GM19193 (cell line): ENCODE results near the gene MVP.
A peak's percentile ranks its signal among the peaks of the same experiment; 100 is the strongest.

Experiments
- POLR2A ChIP-seq: IDR thresholded peaks from 4 replicates; pipeline ENCODE4 v1.6.1; 2011; ENCODE audit not compliant: insufficient read depth, insufficient read length; ENCODE audit errors: extremely low read depth

MVP gene

DNA sequence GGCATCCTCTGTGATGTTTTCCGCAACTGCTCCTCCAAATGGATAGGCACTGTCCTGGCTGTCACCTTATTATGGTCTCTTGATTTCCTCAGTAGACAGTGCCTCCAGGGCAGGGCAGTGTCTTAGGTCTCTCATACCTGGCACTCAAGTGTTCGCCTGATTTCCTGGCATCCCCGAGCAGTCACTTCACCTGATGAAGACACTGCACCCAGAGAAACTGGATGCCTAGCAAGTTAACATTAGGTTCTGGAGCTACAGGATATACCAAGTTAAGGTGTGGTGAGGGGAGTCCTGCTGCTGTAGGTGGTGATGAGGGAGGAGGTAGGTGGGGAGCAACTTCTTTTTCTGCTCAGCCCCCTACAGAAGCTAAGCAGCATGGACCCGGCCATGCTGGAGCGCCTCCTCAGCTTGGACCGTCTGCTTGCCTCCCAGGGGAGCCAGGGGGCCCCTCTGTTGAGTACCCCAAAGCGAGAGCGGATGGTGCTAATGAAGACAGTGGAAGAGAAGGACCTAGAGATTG, 17.8 kb upstream of the MVP start:
- no peak for TF ChIP-seq POLR2A

DNA sequence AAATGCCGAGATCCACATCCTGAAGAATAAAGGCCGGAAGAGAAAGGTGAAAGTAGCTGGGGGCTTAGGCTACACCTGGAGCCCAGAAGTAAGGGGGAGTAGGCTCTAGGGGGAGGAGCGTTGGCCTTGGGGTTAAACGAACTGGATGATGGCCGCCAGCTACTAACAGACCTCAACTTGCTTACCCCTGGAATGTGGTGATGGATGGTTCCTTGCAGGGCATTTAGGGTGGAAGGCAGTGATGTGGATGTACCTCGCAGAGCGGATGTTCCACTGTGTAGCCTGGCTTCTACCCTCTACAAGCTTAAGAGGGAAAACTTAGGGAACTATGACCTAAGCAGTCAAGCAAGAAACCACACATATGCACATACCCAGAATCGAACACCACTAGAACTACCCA, 16.2 kb upstream of the MVP start:
- TF ChIP-seq POLR2A = no peak

DNA sequence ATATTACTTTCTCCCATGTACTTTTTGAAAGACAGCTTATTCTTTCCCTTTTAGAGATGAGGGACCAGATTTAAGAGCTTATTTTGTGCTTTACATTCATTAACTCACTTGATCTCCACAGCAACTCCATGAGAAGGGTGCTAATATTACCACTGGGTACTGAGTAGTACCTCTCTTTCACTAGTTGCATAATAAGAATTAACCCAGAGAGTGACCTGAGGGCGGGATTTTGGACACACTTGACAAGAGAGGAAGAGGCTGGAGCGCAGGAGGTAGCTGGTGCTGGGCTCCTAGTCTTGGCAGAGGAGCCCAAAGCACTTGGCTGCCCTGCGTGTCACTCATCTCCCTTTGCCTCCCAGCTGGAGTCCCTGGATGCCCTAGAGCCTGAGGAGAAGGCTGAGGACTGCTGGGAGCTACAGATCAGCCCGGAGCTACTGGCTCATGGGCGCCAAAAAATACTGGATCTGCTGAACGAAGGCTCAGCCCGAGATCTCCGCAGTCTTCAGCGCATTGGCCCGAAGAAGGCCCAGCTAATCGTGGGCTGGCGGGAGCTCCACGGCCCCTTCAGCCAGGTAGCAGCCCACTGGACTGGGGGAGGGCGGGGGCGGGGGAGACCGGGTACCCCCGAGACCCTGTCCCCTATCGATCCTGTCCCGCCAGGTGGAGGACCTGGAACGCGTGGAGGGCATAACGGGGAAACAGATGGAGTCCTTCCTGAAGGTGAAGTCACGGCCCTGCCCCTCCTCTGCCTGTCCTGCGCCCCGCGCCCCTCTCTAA, 15.6 kb upstream of the MVP start:
- no peak for TF ChIP-seq POLR2A

DNA sequence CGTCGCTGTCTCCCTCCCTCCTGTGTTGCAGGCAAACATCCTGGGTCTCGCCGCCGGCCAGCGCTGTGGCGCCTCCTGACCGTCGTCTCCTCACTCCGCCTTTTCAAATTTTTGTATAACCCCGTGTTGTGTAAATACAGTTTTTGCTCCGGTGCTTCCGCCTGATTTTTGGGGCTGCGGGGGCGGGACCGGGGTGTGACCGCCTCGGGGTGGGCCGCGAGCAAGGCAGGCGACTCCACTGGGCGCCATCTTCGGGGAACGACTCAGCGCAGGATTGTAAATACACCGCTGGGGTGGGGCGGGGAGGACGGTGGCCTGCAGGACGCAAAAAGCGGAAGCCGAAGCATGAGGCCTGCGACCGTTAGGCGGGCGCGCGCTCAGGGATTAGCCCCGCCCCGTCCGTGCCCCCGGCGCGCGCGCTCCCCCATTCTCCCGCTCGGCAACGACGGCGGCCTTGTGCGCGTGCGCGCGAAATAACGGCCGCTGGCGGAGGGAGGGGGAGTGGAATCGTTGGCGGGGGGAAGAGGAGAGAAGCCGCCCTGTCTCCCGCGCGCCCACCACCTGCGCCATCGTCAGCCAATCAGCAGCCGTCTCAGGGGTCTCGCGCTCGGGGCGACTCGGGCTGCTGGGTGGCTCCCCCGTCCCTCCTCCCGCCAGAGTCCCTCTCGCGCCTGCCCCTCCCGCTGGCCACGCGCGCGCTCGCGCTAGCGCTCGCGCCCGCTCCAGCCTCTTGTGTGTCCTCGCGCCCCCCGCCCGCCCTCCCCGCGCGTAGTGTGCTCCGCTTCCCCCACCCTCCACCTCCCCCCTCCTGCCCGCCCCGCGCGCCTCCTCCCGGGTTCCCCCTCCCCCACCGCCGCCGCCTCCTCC, 14.8 kb upstream of the MVP start:
- peak; percentile 84 for TF ChIP-seq POLR2A

DNA sequence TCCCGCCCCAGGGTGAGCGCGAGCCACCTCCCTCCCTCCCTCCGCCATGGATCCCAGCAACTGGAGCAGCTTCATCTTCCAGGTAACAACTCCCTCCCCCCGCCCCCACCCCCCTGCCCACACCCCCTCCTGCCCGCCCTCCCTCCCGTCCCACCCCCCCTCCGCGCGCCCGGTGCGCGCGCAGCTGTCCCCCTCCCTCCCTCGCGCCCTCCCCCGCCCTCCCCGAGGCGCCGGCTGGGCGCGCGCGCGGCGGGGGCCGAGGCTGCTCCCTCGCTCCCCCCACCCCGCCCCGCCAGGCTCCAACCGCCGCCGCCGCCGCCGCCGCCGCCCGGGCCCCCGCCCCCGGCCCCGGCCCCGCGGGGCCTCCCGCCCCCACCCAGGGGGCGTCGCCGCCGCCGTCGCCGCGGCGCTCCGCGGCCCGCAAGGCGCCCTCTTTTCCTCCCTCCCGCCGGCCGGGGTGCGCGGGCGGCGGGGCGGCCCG, 14.1 kb upstream of the MVP start, which contains the start of gene MAZ:
Gene MAZ (plus strand): TSS at position 431 of the 481 bp plus-strand sequence. CDS start 173 bp downstream, outside the sequence.
- TF ChIP-seq POLR2A = no peak

DNA sequence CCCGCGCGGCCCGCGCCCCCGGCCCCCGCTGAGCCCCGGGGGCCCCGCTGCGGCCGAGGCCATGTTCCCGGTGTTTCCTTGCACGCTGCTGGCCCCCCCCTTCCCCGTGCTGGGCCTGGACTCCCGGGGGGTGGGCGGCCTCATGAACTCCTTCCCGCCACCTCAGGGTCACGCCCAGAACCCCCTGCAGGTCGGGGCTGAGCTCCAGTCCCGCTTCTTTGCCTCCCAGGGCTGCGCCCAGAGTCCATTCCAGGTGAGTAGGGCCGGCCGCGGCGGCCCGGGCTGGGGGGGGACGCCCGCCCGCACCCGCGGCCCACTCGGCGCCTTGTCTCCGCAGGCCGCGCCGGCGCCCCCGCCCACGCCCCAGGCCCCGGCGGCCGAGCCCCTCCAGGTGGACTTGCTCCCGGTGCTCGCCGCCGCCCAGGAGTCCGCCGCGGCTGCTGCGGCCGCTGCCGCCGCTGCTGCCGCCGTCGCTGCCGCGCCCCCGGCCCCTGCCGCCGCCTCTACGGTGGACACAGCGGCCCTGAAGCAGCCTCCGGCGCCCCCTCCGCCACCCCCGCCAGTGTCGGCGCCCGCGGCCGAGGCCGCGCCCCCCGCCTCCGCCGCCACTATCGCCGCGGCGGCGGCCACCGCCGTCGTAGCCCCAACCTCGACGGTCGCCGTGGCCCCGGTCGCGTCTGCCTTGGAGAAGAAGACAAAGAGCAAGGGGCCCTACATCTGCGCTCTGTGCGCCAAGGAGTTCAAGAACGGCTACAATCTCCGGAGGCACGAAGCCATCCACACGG, 13.4 kb upstream of the MVP start:
- TF ChIP-seq POLR2A = peak; percentile 53

DNA sequence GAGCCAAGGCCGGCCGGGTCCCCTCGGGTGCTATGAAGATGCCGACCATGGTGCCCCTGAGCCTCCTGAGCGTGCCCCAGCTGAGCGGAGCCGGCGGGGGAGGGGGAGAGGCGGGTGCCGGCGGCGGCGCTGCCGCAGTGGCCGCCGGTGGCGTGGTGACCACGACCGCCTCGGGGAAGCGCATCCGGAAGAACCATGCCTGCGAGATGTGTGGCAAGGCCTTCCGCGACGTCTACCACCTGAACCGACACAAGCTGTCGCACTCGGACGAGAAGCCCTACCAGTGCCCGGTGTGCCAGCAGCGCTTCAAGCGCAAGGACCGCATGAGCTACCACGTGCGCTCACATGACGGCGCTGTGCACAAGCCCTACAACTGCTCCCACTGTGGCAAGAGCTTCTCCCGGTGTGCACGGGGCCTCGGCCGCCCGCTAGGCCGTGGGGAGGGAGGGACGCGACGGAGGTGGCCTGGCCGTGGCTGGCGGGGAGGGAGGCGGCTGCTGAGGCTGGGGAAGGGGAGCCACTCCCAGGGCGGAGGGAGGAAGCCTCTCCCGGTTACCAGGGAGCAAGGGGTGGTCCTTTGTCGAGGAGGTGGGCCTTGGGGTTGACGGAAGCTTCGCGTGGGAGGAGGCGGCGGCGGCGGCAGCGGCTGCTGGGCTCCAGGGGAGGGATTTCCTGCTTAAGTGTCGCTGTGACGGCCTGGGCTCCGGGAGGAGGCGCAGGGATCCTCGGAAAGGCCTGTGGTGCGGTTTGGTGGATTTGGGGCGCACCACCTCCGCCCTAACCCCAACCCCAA, 12.6 kb upstream of the MVP start:
- peak; percentile 57 for TF ChIP-seq POLR2A

DNA sequence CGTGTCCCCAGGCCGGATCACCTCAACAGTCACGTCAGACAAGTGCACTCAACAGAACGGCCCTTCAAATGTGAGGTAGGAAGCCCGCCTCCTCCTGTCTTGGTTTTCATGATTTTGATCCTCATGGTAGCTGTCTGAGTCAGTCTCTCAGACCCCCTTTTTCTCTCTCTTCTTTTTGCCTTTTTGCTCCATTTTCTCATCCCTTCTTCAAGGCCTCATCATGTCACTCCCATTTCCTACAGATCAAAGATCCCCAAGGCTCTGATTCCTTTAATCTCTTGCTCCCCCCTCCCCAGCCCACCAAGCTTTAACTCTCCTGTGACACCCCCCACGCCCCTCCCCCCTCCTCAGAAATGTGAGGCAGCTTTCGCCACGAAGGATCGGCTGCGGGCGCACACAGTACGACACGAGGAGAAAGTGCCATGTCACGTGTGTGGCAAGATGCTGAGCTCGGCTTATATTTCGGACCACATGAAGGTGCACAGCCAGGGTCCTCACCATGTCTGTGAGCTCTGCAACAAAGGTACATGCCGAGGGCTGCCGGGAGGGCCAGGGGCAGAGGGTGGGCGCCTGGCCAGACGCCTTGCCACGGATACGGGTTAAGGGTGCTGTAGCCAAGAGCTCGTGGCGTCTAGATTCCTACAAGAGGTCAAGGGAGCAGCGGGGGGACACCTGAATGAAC, 11.9 kb upstream of the MVP start:
- peak; percentile 3 for TF ChIP-seq POLR2A

DNA sequence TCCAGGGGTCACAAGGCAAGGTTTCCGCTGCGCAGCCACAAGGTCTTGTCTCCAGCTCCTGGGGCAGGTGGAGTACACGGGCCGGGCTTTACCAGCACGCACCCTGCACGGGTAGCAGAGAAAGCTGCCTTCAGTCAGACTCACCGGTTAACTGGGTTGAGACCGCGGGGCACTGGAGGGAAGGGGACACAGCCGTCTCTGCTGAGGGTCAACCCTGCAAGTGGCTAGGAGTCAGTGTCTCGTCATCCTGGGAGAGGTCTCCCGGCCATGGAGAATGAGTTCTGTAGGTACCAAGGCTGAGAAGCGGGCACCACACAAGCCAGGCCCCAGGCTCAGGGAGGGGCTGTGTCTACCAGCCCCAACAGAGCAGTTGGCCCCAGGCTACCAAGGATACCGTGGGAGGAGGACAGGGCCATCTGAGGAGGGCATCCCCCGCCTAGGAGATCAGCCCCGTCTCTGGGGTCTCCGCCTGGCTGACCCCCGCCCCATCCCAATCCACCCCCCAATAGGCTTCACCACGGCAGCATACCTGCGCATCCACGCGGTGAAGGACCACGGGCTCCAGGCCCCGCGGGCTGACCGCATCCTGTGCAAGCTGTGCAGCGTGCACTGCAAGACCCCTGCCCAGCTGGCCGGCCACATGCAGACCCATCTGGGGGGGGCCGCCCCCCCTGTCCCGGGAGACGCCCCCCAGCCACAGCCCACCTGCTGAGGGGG, 11.1 kb upstream of the MVP start:
- no peak for TF ChIP-seq POLR2A

DNA sequence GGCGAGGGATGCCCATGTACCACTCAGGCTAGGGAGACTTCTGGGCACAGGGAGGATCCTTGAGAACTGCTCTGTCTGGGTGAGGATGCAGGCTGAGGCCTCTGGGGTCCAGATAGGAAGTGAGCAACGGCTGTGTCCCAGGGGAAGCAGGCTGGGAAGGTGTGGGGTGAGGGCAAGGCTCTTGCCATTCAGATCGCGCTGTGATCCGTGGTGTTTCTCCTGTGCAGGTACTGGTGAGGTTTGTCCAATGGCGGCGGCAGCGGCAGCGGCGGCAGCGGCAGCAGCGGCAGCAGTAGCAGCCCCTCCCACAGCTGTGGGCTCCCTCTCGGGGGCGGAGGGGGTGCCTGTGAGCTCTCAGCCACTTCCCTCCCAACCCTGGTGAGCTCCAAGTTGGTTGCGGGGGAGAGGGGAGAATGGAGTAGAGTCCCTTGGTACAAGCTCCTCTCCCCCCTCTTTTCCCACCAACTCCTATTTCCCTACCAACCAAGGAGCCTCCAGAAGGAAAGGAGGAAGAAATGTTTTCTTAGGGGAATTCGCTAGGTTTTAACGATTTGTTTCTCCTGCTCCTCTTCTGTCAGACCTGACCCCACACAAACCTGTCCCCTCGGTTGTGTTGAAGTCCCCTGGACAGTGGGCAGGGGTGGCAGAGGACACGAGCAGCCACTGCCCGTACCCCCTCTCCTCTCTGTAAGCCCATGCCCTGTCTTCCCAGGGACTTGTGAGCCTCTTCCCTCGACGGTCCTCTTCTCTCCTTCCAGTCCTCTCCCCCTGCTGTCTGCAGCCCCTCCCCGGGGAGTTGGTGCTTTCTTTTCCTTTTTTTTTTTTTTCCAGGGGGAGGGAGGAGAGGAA, 10.2 kb upstream of the MVP start:
- no peak for TF ChIP-seq POLR2A

DNA sequence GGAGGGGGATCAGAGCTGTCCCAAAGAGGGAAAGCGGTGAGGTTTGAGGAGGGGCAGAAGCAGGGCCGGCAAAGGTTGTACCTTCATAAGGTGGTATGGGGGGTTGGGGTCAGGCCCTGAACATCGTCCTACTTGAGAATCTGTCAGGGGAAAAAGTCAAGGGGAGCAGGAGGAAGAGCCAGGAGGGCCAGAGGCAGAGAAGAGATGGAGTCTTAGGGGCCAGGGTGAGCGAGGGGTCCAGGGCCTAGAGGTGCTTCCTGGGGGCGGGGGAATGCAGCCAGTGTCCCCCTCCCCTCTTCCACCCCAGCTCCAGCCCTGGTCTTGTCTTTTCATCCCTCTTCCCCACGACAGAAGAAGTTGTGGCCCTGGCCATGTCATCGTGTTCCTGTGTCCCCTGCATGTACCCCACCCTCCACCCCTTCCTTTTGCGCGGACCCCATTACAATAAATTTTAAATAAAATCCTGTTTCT, 9.5 kb upstream of the MVP start:
- no peak for TF ChIP-seq POLR2A
